Stimulated activated naive CD8-positive, alpha-beta T cell treated with anti-CD3 and anti-CD28 coated beads, Interleukin-15, Interleukin-2, amounts not matched to agents 100 U/mL and 50 U/mL, for 24 hours (primary cell): ENCODE results near the gene DNAJC18.

Experiments used
- ATAC-seq: fragments of 150-1000 bp; cut with Tn5 transposase; one replicate; pipeline ENCODE4 v1.10.0; 2021
- DNase-seq: peaks from one replicate; pipeline ENCODE4 v3.0.0; 2021

The DNAJC18 gene

DNA sequence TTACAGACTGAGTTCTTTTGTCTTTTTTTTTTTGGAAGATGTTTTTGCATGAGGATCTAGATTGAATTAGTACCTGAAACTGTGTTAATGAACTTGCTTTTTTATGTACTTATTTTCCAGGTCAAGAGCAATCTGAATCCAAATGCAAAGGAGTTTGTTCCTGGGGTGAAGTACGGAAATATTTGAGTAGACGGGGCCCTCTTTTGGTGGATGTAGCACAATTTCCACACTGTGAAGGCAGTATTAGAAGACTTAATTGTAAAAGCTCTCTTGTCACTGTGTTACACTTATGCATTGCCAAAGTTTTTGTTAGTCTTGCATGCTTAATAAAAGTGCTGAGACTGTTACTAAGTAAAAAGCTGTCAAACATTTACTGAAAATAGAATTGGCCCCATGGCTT, 70.7 kb downstream of the DNAJC18 start:
- no peak for ATAC-seq
- DNase-seq: no peak

GRCh38 chr5:139364466-139364865, 74.9 kb downstream of the DNAJC18 start:
- ATAC-seq (no peak), DNase-seq (no peak)

DNA sequence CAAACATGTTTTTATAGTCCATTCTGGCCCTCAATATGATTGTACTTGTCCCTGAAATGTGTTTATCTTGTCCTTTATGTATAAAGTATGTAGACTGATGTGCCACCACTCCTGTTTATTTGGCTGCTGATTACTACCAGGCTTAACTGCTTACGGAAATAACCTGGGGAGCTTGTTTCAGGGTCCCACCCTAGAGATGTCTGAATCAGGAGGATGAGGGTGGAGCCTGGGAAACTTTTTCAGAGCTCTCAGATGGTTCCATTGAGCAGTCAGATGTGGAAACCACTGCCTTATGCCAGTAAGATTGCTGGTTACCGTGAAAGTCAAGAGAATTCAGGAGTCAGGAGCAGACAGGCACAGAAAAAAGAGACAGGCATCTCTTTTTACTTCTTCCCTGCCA, 75.4 kb downstream of the DNAJC18 start:
- ATAC-seq (peak; percentile 43), DNase-seq (no peak)

DNA sequence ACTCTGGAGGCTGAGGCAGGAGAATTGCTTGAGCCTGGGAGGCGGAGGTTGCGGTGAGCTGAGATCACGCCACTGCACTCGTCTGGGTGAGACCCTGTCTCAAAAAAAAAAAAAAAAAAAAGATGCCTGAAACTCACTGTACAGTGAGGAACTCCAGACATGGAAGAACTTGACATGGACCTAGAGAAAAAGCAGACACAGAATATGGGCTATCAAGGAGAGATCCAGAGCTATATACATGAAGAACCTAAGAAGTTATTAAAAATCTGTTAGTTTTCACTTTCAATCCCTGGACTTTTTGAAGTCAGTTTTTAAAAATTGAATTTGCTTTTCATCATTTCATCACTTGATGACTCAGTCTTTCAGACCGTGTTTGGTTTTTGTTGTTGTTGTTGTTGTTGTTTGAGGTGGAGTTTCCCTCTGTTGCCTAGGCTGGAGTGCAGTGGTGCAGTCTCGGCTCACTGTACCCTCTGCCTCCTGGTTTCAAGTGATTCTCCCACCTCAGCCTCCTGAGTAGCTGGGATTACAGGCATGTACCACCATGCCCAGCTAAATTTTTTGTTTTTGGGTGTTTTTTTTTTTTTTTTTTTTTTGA, 77.4 kb downstream of the DNAJC18 start:
- no peak for DNase-seq
- ATAC-seq: no peak

GRCh38 chr5:139360384-139360783, 78.9 kb downstream of the DNAJC18 start:
- DNase-seq (no peak), ATAC-seq (no peak)
